ENCODE data around the gene ANKRD13B.
A peak's percentile ranks its signal among the peaks of the same experiment; 100 is the strongest.

ANKRD13B gene

GRCh38 chr17:29586676-29587469, 6.1 kb upstream of the ANKRD13B start:
- no peak overlapping the region for H3K4me3 ChIP-seq (ENCODE audit: control insufficient read depth, low read depth, low read length)

DNA sequence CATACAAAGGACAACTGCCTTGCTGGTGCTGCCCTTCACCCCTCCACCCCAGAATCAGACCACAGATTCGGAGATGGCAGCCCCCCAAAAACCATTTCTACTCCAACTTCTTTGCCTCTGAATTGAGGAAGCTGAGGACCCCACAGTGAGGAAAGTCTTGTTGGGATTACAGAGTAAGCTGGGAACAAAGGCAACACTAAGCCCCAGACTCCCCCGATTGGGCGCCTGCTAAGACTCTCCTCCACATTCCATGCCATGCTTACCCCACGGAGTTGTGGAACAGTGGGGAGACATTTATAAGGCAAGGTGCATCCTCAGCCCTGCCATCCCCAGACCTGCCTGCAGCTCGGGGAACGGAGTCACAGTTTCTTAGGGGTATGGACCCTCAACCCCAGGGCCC, 5.3 kb upstream of the ANKRD13B start:
- DNase-seq (ENCODE audit: low read depth), result no peak
- TF ChIP-seq, protein P1, sequence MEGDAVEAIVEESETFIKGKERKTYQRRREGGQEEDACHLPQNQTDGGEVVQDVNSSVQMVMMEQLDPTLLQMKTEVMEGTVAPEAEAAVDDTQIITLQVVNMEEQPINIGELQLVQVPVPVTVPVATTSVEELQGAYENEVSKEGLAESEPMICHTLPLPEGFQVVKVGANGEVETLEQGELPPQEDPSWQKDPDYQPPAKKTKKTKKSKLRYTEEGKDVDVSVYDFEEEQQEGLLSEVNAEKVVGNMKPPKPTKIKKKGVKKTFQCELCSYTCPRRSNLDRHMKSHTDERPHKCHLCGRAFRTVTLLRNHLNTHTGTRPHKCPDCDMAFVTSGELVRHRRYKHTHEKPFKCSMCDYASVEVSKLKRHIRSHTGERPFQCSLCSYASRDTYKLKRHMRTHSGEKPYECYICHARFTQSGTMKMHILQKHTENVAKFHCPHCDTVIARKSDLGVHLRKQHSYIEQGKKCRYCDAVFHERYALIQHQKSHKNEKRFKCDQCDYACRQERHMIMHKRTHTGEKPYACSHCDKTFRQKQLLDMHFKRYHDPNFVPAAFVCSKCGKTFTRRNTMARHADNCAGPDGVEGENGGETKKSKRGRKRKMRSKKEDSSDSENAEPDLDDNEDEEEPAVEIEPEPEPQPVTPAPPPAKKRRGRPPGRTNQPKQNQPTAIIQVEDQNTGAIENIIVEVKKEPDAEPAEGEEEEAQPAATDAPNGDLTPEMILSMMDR (IDR thresholded peaks at IDR 0.05; ENCODE audit: control insufficient read depth, insufficient read depth, low read depth, low read length, missing control alignments), result no peak
- H3K4me3 ChIP-seq (ENCODE audit: control insufficient read depth, low read depth, low read length), result peak overlapping the region; percentile 89

More at GRCh38 chr17:29586676-29587469, 6.1 kb upstream of the ANKRD13B start:
- TF ChIP-seq, protein P1 (IDR thresholded peaks at IDR 0.05; ENCODE audit: control insufficient read depth, insufficient read depth, low read depth, low read length, missing control alignments), result no peak
- DNase-seq (ENCODE audit: low read depth), result no peak

DNA sequence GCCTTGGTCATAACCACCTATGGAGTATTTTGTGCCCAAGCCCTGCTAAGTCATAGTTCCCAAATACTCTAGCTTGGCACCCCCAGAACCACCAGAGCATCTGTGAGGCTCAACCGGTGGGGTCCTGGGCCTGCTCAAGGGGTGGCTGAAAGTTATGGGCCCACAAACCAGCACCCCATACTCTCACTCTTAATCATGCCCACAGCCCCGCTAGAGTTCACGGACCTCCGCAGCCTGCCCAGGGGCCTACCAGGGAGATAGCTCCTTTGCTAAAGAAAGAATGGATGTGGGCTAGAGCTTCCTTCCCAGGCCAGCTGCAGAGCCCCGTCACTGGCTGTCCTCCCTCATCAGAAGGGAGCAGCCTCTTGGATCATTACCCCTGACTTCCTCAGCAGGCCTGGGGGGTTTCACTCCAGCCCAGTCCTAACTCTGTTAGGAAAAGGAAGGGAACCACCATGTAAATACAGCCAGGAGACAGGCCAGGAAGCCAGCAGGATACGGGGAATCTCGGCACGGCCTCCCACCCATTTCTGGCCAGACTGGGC, 4.8 kb upstream of the ANKRD13B start:
- TF ChIP-seq, protein P1 (IDR thresholded peaks at IDR 0.05; ENCODE audit: control insufficient read depth, insufficient read depth, low read depth, low read length, missing control alignments), result no peak
- H3K4me3 ChIP-seq (ENCODE audit: control insufficient read depth, low read depth, low read length), result peak overlapping the region; percentile 89
- no peak for DNase-seq (ENCODE audit: low read depth)

DNA sequence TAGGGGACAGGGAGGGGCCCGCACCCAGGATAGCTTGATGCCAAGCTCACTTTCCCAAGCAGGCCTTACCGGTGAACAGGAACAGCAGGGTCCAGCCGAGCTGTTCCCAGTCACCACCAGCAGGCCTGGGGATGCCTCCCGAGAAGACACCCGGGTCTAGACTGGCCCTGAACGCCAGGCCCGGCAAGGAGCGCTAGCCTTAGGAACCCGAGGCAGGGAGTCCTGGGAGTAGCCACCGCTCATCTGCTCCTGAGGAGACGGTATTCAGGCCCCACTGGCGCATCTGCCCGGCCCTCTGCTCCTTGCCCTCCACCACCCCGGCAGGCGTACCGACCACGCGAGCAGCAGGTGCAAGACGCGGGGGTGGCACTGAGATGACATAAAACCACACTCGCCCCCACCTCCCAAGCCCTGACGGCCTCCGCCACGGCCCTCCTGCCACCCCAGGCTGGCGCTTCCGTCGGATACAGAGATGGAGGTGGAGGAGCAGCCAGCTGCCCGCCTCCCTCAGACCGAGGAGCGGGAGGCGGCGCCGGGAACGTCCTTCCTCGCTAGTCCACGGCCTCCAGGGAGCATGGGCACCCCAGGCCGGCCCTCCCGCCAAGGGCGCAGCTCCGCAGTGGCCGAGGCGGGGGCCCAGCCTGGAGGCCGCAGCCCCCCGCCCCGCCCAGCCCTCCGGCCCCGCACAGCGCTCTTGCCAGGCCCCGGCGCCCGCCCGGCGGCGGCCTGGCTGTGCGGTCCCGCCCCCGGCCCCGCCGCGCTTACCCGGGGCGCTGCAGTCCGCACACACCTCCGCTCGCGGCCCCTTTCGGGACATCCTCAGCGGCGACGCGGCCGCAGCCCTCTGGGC, 4.1 kb upstream of the ANKRD13B start:
- DNase-seq (ENCODE audit: low read depth), result no peak
- TF ChIP-seq, protein P1 (IDR thresholded peaks at IDR 0.05; ENCODE audit: control insufficient read depth, insufficient read depth, low read depth, low read length, missing control alignments), result no peak
- H3K4me3 ChIP-seq (ENCODE audit: control insufficient read depth, low read depth, low read length), result peak overlapping the region; percentile 89

- DNase-seq (ENCODE audit: low read depth), result no peak
- H3K4me3 ChIP-seq (ENCODE audit: control insufficient read depth, low read depth, low read length), result peak within 1 kb of the TSS; percentile 89
These were observed 3.2 kb upstream of the ANKRD13B start, which contains the start of gene GIT1 for GRCh38 chr17:29589524-29590410. TSS of gene GIT1 (minus strand) at chr17:29589648. CDS start at chr17:29589378, 270 bp downstream.

More at GRCh38 chr17:29589524-29590410, 3.2 kb upstream of the ANKRD13B start, which contains the start of gene GIT1:
- TF ChIP-seq, protein P1 (IDR thresholded peaks at IDR 0.05; ENCODE audit: control insufficient read depth, insufficient read depth, low read depth, low read length, missing control alignments), result no peak

Data from AG09309 (cell line).